Hepatocyte (in vitro differentiated cells): ENCODE results near the gene DOCK4.

Source experiments
- CTCF ChIP-seq: fragments of 200-600 bp; sonication (generic); IDR thresholded peaks from 2 replicates; pipeline ENCODE4 v1.5.1; 2016; ENCODE audit warnings: antibody characterized with exemption, mild to moderate bottlenecking; ENCODE audit not compliant: poor library complexity
- EZH2phosphoT487 ChIP-seq: fragments of 200-600 bp; sonication (generic); IDR thresholded peaks from one replicate; pipeline ENCODE4 v1.6.1; 2018; ENCODE audit warnings: antibody characterized with exemption, mild to moderate bottlenecking, low read depth, moderate library complexity; ENCODE audit not compliant: unreplicated experiment, severe bottlenecking

- TF ChIP-seq CTCF (no peak), EZH2phosphoT487 (no peak)
Observed at GRCh38 chr7:111920329-111920728, 285.9 kb downstream of the DOCK4 start.
